HG03575 (cell line): ENCODE measurements around the gene PCSK4.
"Not testable (repeated sequence)": the region's sequence is repeated elsewhere in the genome, so short reads cannot be mapped to it uniquely, and the experiment has no call there.

ENCODE experiments used
- ATAC-seq: cut with Tn5 transposase; IDR thresholded peaks from one replicate; pipeline ENCODE4 v1.9.1; 2021; ENCODE audit not compliant: unreplicated experiment, insufficient number of reproducible peaks, low FRiP score; ENCODE audit errors: extremely low read depth

The PCSK4 gene

DNA sequence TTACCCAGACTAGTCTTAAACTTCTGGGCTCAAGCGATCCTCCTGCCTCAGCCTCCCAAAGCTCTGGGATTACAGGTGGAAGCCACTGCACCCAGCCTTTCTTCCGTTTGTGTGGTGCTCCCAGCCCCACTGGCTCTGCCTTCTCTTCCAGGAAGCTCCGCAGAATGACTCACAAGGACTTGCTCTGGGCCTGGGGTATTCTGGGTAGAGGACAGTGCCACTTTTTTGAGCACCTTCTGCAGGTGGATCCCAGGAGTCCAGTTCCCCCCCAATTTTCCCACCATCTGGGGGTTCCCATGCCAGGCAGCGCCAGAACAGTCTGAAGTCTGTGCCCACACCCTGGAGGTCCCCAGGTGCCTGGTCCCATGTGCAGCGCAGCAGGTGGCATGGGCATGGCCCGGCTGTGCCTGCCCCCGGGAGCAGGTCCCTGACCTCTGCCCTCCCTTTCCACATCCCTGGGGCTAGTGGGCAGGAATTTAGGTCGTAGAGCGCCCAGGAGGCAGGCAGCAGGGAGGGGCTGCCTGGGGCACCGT, 2.4 kb upstream of the PCSK4 start:
- ATAC-seq = no peak

DNA sequence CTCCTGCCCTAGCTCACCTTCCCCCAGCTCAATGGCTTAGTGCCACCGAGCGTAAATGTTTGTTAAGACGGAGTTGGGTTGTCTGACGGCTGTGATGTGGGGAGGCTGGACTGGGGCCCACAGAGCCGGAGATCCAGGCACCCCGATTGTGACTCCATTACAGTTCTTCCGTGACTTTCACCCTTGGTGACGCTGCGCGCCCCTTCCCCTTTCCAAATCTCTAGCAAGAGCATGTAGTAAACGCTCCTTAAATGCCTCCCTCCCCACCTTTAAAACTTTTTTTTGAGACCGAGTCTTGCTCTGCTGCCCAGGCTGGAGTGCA, 1.7 kb upstream of the PCSK4 start:
- no peak for ATAC-seq

DNA sequence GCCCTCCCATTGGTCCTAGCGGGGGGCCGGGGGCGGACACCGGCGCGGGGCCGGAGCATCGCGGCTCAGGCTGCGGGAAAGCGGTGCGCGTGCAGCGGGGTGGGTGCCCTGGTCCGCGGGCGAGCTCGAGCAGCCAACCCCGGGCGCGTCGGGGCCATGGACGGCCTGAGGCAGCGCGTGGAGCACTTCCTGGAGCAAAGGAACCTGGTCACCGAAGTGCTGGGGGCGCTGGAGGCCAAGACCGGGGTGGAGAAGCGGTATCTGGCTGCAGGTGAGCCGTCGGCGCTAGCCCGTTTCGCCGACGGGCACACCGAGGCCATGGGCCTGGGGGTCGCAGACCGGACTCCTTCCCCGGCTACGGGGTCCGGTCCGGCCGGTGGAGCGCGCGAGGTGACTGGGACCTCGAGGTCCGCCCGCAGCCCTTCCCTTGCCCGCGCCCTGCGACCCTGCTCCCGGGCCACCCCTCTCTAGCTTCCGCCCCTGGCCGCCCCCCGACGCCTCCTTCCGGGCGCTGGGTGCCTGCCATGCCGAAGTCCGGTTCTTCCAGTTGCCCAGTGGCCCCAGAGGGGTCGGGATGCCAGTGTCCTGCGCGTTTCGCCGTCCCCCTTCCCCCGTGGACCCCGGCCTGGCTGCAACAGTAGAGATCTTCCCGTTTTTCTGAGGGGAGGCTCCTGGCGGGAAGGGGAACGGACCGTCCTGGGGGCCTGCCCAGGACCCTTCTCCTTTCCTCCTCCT, 1.1 kb upstream of the PCSK4 start, which contains the start of gene REEP6:
Gene REEP6, plus strand, starts transcription at position 68 of the 735 bp plus-strand sequence. Its CDS starts 89 bp downstream, at position 157.
- ATAC-seq = no peak

DNA sequence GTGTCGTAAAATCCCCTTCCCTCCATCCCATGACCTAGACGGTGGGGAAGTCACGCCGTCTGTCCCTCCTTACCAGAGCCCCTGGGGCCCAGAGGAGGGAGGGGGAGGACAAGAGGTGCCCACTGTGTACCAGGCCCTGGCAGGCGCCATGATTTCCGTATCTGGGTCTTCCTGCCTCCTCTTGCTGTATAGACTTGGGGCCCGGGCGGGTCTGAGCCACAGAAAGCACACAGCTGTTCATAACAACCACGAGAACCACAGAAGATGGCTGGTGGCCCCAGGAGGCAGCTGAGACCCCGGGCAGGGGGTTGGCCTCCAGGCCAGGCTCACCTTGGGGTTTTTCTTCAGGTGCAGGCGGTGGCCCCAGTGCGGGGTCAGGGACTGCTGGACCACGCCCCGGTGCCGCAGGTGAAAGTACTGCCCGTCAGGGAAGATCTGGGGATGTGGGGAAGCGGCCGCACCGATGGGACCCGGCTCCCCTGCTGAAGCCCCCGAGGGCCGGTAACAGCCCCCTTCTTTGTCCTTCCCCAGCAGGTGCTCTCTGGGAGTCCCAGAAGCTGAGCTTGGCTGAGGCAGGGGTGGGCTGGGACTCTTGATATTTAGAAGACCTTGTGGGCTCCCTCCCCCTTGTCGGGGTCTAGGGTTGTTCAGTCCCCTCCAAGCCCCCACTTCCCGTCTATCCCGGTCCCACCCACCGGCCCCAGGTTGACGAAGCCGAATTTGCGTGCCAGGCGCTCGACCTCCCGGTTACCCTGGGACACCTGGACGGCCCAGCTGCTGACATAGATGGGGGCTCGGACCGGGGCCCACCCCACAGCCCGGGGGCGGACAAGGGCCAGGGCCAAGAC, 463 bp downstream of the PCSK4 start:
- ATAC-seq = no peak

DNA sequence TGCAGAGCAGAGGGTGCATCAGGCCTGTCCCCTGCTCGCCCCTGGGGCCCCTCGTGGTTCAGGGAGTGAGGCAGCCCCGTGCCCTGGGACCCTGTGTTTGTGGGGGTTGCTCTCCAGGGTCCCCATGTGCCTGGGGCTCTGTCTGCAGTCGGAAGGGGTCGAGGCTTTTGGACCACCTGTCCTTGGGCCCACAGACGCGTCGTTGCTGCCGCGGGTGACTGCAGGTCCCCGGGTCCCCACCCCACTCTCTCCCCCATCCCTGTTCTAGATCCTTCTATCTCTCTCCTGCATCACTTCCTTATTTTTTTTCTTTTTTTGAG, 1.9 kb downstream of the PCSK4 start:
- ATAC-seq = no peak

DNA sequence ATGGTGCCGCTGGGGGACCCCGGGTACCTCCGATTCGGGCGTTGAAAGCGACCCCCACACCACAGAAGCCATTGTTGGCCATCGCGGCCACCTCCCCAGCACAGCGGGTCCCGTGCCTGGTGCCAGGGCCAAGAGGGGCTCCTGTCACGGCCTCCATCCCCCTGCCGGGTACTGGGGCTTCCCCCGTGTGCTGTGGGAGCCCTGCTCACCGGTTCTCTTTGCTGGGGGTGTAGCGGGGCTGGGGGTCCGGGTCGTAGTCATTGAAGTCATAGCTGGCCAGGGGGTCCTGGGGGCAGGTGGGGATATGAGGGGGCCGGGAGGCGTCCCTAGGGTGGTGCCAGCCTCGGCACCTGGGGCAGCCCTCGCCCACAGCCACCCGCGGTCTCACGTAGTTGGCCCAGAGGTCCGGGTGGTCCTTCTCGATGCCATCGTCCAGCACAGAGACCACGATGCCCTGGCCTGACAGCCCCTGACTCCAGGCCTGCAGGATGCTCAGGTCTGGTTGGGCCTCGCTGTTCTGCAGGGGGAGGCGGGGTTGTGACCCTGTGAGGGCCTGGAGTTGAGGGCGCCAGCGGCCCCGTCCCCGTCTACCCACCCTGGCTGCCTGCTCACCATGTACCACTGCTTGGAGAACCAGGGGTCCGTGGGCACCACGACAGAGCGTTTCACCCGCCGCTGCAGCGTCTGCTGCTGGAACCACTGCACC, 2.4 kb downstream of the PCSK4 start:
- no peak for ATAC-seq

DNA sequence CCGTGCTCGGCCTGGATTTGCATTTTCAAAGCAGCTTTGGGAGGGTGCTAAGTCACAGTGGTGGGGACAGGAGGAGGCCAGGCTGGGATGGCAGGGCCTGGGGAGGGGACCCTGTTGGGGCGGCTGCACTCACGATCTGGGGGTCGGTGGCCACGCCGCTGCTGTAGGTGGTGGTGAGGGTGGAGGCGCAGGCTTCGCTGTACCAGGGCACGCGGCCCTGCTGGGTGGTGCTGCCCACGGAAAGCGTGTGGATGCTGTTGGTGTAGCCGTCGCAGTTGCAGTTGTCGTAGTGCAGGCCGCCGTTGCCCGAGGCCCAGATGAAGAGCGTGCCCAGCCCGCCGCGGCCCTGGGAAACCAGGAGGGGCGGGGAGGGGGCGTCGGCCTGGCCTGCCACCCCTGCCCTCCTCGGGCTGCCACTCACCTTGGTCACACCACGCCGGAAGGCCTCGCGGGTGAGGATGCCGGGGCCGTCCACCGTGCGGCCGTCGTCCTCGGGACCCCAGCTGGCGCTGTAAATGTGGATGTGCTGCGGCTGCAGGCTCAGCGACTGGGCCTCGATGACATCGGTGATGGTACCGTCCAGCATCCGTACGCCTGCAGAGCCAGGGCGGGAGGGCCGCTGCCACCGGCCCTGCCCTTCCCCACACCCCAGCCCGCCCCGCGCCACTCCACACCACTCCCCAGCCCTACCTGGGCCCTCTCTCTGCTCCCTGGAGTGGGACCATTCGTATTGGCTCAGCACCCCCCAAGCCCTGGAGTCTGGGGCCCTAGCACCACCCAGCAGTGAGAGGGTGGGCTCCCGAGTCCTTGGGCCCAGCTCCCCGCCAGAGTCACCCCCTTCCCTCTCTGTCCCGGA, 3.2 kb downstream of the PCSK4 start:
- ATAC-seq = no peak

DNA sequence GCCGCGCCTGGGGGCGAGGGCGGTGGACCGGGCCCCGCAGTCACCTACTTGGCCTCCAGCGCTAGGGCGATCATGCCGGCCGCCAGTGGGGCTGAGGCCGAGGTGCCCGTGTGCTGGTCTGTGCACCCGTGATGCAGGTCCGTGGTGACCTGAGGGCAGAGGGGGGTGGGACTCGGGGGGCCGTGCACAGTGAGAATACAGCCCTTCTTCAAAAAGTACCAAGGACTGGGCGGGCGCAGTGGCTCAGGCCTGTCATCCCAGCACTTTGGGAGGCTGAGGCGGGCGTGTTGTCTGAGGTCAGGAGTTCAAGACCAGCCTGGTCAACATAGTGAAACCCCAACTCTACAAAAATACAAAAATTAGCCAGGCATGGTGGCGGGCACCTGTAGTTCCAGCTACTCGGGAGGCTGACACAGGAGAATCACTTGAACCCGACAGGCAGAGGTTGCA, 6.1 kb downstream of the PCSK4 start:
- no peak for ATAC-seq

DNA sequence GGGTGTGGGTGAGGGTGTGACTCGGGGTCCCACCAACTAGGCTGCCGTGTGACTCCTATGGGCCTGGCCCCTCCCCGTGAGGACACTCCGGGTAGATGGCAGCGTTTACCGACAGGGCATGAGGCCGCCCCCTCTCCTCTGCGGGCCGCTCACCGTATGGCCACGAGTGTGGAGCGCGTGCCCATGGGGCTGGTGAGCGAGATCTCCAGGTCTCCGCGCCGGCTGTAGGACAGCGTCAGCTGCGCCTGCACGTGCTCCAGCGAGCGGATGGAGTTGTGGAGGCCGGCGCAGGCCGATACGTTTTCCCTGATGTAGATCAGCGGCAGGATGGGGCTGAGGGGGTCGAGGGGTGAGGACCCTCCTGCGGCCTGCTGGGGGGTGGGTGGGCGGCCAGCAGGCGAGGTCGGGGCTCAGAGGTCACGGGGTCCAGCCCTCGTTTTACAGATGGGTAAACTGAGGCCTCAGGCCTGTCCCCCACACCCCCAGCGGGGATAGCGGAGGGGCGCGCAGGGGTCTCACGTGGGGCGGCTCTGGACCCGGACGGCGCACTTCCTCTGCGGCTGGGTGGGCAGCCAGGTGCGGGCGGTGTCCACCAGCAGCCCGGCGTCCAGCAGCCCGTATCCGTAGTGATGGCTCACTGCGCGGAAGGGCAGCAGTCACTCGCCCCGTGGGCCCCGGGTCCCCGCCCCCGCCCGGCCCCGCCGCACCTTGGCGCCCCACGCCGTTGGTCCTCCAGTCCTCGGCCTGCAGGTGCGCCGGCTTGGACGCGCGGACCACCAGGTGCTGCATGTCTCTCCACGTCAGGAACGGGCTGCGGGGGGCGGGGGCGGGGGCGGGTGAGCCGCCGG, 6.8 kb downstream of the PCSK4 start:
- no peak for ATAC-seq

DNA sequence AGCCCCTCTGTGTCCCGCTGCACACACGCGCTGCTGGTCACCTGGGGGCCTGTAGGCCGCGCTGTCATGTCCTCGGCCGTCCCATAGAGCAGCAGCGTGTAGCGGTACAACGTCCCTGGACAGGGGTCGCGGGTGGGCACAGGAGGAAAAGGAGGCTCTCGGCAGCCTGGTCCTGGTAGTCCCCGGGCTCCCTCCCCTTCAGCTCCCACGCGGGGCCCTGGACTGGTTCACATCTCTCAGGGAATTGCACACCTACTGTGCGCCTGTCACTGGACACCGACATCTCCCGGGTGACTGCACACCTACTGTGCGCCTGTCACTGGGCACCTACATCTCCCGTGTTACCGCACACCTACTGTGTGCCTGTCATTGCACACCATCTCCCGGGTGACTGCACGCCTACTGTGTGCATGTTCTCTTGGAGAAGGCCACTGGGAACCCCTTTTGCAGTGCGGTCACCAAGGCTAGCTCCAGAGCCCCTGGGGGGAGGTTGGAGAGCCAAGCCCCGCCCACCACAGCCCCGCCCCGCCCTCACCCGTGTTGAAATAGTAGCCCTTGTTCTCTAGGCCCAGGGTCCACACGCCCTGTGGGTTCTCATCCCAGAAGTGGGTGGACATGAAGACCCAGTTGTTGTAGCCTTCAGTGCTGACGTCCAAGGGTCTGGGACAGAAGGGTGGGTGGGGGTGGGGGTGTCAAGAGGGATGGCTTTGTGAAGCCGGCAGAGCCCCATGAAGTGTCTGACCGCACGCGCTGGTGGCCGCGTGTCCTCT, 7.6 kb downstream of the PCSK4 start:
- ATAC-seq = no peak

DNA sequence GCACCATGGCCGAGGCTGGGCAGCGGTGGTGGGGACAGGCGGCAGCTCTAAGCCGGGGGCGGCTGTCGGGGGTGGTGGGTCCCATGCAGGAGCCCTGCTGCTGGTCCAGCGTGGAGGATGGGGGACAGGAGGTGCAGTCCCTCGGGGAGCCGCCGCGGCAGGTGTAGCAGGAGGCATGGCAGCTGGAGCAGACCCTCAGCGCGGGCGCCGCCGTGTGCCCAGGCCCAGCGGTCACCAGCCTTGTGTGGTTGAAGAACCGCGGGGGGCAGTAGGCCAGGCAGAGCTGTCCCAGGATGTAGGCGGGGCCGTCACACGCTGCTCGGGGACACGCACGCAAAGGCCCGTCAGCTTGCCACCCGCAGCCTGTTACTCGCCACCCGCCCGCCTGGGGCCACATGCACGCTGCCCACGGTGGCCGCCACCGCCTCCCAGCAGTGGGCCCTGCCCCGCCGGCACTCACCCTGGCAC, 8.2 kb downstream of the PCSK4 start:
- no peak for ATAC-seq

DNA sequence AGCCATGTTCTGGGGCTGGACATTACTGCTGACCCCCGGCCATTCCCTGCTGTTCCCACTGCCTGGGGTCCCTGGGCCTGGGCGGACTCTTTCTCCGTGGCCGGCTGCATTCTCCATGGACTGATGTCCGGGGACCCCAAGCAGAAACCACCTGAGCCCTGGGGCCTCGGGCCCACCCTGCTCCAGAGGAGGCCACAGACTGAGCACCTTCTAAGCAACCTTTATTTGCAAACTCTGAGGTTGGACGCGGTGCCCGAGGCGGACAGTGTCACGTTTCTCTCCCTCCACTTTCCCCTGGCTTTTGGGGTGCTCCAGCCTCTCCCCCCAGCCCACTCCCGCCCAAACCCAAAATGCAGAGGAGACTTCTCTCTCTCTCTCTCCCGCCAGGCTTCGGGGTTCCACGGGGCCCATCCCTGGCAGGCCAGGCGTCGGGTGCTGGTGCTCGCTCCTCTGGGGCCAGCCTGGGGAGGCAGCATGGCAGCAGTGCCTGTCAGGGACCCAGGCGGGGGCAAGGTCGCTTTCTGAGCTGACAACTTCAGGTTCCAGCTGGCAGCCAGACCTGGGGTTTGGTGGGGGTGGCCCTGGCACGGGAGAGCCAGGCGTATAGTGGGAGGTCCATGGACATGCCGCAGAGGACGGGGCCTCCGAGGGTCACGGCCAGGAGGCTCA, 8.8 kb downstream of the PCSK4 start:
- ATAC-seq = no peak

DNA sequence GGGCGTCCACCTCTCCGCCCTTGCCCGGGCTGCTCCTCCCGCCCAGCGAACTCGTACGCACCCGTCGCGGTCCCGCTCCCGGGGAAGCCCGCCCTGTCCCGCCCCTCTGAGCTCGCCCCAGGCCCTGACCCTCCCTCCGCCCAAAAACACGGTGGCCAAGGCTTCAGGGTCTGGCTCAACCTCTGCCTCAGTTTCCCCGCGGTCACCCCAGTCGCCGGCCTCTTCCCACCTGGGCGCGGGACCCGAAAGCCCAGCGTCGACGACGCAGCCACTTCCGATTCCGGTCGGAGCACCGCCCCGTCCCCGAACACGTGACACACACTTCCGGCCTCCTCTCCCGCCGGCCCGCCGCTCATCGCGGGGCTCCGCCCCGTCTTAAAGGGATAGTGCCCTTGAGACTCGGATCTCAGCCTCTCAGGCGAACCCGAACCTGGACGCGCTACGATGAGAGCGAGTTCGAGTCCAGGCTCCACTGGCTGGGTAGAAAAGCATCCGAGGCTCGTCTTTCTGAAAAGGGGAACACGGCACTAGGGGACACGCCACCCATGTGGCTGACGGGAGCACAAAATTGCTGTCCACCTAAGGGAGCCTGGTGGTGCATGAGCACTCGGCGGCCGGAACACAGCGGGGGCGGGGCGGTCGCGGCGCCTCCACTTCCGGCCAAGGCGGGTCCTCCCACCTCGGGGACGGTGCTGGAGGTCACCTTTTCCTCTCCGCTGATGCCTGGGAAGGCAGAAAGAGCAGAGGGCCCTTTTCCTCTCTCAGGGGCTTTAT, 11.0 kb downstream of the PCSK4 start, which contains the start of gene C19orf25:
Gene C19orf25, minus strand, starts transcription at position 282 of the 774 bp plus-strand sequence. CDS start 312 bp downstream, outside the sequence.
- ATAC-seq = no peak

DNA sequence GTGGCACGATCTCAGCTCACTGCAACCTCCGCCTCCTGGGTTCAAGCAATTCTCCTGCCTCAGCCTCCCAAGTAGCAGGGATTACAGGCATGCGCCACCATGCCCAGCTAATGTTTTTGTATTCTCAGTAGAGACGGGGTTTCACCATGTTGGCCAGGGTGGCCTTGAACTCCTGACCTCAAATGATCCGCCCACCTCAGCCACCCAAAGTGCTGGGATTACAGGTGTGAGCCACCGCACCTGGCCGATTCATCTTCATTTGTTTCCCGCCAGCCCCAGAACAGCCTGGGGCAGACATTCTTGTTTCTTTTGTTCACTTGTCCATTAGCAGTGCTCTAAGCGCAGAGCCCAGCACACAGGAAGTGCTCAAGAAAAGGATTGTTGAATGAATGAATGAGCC, 13.1 kb downstream of the PCSK4 start:
- not testable (repeated sequence) for ATAC-seq

DNA sequence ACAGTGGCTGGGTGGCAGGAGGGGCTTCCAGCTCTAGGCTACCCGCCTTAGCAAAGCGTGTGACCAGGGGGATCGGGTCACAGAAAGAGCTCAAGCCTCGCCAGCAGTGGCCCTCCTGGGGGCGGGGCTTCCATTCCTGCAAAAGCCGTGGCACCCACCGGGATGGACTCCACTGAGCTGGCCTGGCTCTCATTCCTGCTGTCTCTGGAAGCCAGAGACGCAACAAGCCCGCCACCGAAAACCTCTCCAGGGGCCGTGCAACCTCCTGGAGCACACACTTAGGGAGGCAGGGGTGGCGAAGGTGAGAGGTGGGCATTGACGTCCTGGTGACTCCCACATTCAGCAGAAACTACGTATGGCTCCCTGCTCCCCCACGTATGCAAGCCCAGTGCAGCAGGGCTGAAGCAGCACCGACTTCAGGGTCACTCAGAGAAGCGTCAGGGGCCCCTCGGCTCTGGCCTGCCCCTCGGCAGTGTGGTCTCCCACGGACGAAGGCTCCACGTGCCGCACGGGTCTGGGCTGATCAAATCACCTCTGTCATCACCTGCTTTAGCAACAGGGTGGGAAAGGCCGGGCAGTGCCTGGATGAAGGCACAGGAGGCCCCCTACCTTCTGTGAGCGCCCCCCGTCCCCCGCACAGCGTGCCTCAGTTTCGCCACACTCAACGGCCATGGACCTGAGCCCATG, 14.3 kb downstream of the PCSK4 start:
- no peak for ATAC-seq
